Upper lobe of left lung (tissue), 6 donors: ENCODE results near the gene ZP2. TPM values are rescaled to one million over a fixed set of nuclear protein-coding genes. Genes with fewer than 3 reads are reported as not detected.

Experiments
- ATAC-seq, 2 donors: fragments of 200-7000 bp; cut with Tn5 transposase; one replicate each; pipeline ENCODE4 v1.9.1; 2022; ENCODE audit warnings: mild to moderate bottlenecking in 2 of 2, moderate library complexity in 2 of 2; ENCODE audit not compliant: low FRiP score in 2 of 2
- DNase-seq, 2 donors: peaks; one replicate each; pipeline ENCODE4 v3.0.0-alpha.2; 2019 to 2020
- H3K27ac ChIP-seq, 4 donors: fragments of 200-600 bp; sonication (generic); one replicate each; pipeline ENCODE4 v1.5.1; 2016 to 2019
- H3K27me3 ChIP-seq, 4 donors: fragments of 200-600 bp; sonication (generic); one replicate each; pipeline ENCODE4 v1.5.1; 2017 to 2019
- H3K36me3 ChIP-seq, 4 donors: fragments of 200-600 bp; sonication (generic); one replicate each; pipeline ENCODE4 v1.5.1; 2016 to 2019
- H3K4me1 ChIP-seq, 4 donors: fragments of 200-600 bp; sonication (generic); one replicate each; pipeline ENCODE4 v1.5.1; 2018 to 2019
- H3K4me3 ChIP-seq, 4 donors: fragments of 200-600 bp; sonication (generic); one replicate each; pipeline ENCODE4 v1.5.1; 2017 to 2019; ENCODE audit warnings: mild to moderate bottlenecking in 2 of 4, moderate library complexity in 1 of 4
- H3K9me3 ChIP-seq, 4 donors: fragments of 200-600 bp; sonication (generic); one replicate each; pipeline ENCODE4 v1.5.1; 2018 to 2019
- EP300 ChIP-seq, 4 donors: sonication (generic); formaldehyde crosslinking; IDR thresholded peaks; one replicate each; pipeline ENCODE4 v1.5.1; 2017; ENCODE audit warnings: antibody characterized with exemption in 4 of 4, control low read depth in 2 of 4
- POLR2A ChIP-seq, 4 donors: fragments of 450-650 bp; IDR thresholded peaks; one replicate each; pipeline ENCODE4 v1.5.1; 2016 to 2017; ENCODE audit warnings: antibody characterized with exemption in 4 of 4, mild to moderate bottlenecking in 2 of 4
- POLR2AphosphoS5 ChIP-seq, 2 donors: sonication (generic); formaldehyde crosslinking; IDR thresholded peaks; one replicate each; pipeline ENCODE4 v1.5.1; 2017; ENCODE audit warnings: antibody characterized with exemption in 2 of 2
- WGBS, 2 donors: methylation state at CpG; one replicate each; pipeline ENCODE4 v1.1.5; 2017 to 2018; 5-methylcytosine and 5-hydroxymethylcytosine counted together
- total RNA-seq, 6 donors: library from RNA; depleted of rRNA in 4 of 6; stranded (reverse); fragments of >200 nt in 4 of 6; gene quantifications; one replicate each; pipeline versions ENCODE4 v1.1.0 to v1.2.1, GENCODE V29; 2016 to 2021
- TF ChIP-seq, protein P1 (sequence below), 6 experiments: fragments of 450-650 bp in 4 of 6; fragments of 200-600 bp in 2 of 6; sonication (generic) in 2 of 6; IDR thresholded peaks; one replicate each; pipeline ENCODE4 v1.5.1; 2016 to 2019; ENCODE audit warnings: antibody characterized with exemption in 6 of 6
- donor health status: DM: no; HTN: no; CAD: no; lungs with moderate emphysema.
- donor health status: DM: no; HTN: yes; CAD: no; lungs with severe emphysema.

The ZP2 gene
- total RNA-seq, 6 donors from 2014 or later: not detected

DNA sequence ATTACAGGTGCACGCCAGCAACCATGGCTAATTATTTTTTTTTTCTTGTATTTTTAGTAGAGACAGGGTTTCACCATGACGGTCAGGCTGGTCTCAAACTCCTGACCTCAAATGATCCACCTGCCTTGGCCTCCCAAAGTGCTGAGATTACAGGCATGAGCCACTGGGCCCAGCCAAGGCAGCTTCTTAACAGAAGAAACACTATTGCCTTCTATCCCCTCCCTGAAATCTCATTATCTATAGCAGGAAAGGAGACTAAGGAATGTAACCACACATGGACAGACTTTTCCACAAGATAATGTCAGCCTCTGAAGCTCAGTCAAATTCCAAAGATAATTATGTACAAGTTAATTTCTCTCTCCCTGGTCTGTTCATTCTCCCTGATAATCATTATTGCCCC is 5.7 kb upstream of the ZP2 start:
- TF ChIP-seq POLR2AphosphoS5 (IDR thresholded peaks at IDR 0.05): no peak
- Histone ChIP-seq H3K4me3 (no peak overlapping the region), H3K4me1 (no peaks in the 10 kb centered on the region)

DNA sequence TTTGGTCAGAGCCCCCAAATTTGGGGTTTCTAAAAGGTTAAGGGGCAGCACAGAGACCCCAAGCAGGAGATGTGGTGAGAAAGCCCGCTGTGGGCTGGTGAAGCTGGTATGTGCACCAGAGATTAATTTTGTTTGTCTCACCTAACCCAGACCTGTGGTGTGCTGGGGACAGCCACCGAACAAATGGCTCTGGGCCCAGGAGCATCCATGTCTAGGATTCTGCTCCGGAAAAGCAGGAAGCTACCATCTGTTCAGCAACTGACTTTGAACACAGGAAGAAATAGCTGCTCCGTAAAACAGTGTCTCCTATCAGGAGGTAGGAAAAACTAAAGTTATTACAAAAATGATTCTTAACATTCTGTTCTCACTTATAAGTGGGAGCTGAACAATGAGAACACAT is 2.7 kb upstream of the ZP2 start:
- no peak for ATAC-seq
- no peaks in the 10 kb centered on the region for H3K4me1 ChIP-seq
- no peaks in the 10 kb centered on the region for H3K27me3 ChIP-seq
- WGBS, 2 donors: 52 to 68% methylated on average over 4 of the region's 4 CpGs
- TF ChIP-seq POLR2A (IDR thresholded peaks at IDR 0.05) (no peak), EP300 (IDR thresholded peaks at IDR 0.05) (no peak), POLR2AphosphoS5 (IDR thresholded peaks at IDR 0.05) (no peak)
- TF ChIP-seq, protein P1, sequence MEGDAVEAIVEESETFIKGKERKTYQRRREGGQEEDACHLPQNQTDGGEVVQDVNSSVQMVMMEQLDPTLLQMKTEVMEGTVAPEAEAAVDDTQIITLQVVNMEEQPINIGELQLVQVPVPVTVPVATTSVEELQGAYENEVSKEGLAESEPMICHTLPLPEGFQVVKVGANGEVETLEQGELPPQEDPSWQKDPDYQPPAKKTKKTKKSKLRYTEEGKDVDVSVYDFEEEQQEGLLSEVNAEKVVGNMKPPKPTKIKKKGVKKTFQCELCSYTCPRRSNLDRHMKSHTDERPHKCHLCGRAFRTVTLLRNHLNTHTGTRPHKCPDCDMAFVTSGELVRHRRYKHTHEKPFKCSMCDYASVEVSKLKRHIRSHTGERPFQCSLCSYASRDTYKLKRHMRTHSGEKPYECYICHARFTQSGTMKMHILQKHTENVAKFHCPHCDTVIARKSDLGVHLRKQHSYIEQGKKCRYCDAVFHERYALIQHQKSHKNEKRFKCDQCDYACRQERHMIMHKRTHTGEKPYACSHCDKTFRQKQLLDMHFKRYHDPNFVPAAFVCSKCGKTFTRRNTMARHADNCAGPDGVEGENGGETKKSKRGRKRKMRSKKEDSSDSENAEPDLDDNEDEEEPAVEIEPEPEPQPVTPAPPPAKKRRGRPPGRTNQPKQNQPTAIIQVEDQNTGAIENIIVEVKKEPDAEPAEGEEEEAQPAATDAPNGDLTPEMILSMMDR (IDR thresholded peaks at IDR 0.05): no peak
- no peaks in the 10 kb centered on the region for H3K36me3 ChIP-seq
- DNase-seq: no peak
- H3K4me3 ChIP-seq: no peak overlapping the region
- H3K27ac ChIP-seq: no peak overlapping the region
- no peaks in the 10 kb centered on the region for H3K9me3 ChIP-seq

More for the DNA sequence above, 5.7 kb upstream of the ZP2 start:
- 60 to 72% methylated on average over 2 of the region's 2 CpGs for WGBS, 2 donors
- Histone ChIP-seq H3K36me3 (no peaks in the 10 kb centered on the region), H3K9me3 (no peaks in the 10 kb centered on the region), H3K27ac (no peak overlapping the region), H3K27me3 (no peaks in the 10 kb centered on the region)
- DNase-seq (no peak), ATAC-seq (no peak)

DNA sequence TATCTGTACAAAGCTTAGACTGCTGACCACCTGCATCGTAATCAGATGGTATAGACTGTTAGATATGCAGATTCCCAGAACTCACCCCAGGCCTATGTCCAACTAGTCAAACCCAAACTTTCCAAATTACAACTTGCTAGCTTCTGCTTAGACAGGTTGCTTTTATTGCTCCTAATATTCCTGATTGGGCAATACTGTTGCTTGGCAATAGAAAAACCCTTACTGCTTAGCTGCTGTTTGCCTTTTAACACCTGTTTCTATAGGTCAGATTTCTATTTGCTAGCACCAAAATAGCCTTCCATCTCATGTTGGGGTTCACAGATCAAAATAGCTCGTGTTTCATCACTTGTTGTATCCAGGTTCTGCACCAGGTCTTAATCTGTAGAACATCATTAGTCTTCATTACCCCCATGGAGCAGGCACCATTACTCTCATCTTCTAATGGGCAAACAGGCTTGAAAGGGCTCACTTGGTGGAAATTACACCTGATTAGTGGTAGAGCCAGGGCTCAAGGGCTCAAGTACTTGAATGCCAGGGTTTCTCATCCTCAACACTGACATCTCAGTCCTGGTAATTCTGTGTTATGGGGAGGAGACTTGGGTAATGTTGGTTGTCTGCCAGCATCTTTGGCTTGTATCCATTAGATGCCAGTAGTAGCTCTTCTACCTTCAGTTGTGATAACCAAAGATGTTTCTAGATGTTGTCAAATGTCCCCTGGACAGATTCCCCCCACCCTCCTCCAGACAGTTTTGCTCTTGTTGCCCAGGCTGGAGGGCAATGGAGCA is 2.7 kb downstream of the ZP2 start:
- no peaks in the 10 kb centered on the region for H3K27me3 ChIP-seq
- ATAC-seq: no peak
- no peak for TF ChIP-seq POLR2A (IDR thresholded peaks at IDR 0.05)
- TF ChIP-seq, protein P1 (IDR thresholded peaks at IDR 0.05): no peak

DNA sequence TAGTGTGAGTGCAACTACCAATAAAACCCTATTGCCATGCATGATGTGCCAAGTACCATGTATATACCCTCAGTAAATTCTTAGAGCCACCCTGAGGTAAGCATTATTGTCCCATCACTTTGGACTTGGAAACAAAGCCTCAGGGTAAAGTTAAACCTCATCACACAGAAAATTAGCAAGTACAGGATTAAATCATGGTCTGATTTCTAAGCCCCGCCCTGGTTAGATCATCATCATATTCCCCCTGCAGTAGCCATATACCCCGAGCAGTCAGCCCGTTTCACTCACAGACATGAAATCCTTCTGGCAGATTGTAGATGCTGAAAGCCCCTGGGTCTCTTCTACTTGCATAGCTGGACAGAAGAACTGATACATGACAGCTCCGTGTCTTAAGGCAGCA is 4.8 kb downstream of the ZP2 start:
- Histone ChIP-seq H3K36me3 (no peaks in the 10 kb centered on the region), H3K27me3 (no peaks in the 10 kb centered on the region), H3K9me3 (no peaks in the 10 kb centered on the region), H3K4me1 (no peaks in the 10 kb centered on the region), H3K27ac (no peak overlapping the region), H3K4me3 (no peak overlapping the region)
- DNase-seq (no peak), ATAC-seq (no peak)
- WGBS, 2 donors: 79 to 94% methylated on average over 4 of the region's 4 CpGs
- TF ChIP-seq POLR2AphosphoS5 (IDR thresholded peaks at IDR 0.05): no peak
- no peak for TF ChIP-seq EP300 (IDR thresholded peaks at IDR 0.05)
- no peak for TF ChIP-seq POLR2A (IDR thresholded peaks at IDR 0.05)
- TF ChIP-seq, protein P1 (IDR thresholded peaks at IDR 0.05): no peak

More for the DNA sequence above, 2.7 kb downstream of the ZP2 start:
- Histone ChIP-seq H3K27ac (no peak overlapping the region), H3K9me3 (no peaks in the 10 kb centered on the region), H3K4me1 (no peaks in the 10 kb centered on the region), H3K36me3 (no peaks in the 10 kb centered on the region), H3K4me3 (no peak overlapping the region)
- WGBS, 2 donors: 68 to 69% methylated on average over 2 of the region's 2 CpGs
- no peak for DNase-seq

DNA sequence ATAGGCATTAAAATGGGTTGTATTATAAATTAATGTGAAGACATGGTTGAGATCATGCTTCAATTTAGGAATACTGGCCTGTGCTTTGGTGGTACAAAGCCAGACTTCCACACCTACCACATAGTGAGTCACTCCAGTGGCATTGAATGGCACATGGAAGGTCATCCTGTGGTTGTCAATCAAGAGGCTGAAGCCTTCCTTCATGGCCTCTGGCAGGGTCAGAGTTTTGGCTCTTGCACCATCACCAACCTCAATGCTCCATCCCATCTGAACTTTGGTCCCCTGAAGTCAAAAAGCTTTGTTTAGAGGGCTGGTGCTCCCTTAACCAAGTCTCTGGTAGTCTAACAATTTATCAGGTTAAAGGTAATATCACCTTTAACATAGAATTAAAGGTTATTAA is 6.1 kb downstream of the ZP2 start:
- DNase-seq: no peak
- no peak for TF ChIP-seq POLR2AphosphoS5 (IDR thresholded peaks at IDR 0.05)
- TF ChIP-seq, protein P1 (IDR thresholded peaks at IDR 0.05): no peak
- no peak for TF ChIP-seq POLR2A (IDR thresholded peaks at IDR 0.05)
- TF ChIP-seq EP300 (IDR thresholded peaks at IDR 0.05): no peak
- ATAC-seq: no peak

More for the DNA sequence above, 6.1 kb downstream of the ZP2 start:
- Histone ChIP-seq H3K9me3 (no peaks in the 10 kb centered on the region), H3K27ac (no peak overlapping the region), H3K36me3 (no peaks in the 10 kb centered on the region), H3K27me3 (no peaks in the 10 kb centered on the region), H3K4me1 (no peaks in the 10 kb centered on the region), H3K4me3 (no peak overlapping the region)
